ENCODE results near the gene SETDB2.

Gene SETDB2, protein sequence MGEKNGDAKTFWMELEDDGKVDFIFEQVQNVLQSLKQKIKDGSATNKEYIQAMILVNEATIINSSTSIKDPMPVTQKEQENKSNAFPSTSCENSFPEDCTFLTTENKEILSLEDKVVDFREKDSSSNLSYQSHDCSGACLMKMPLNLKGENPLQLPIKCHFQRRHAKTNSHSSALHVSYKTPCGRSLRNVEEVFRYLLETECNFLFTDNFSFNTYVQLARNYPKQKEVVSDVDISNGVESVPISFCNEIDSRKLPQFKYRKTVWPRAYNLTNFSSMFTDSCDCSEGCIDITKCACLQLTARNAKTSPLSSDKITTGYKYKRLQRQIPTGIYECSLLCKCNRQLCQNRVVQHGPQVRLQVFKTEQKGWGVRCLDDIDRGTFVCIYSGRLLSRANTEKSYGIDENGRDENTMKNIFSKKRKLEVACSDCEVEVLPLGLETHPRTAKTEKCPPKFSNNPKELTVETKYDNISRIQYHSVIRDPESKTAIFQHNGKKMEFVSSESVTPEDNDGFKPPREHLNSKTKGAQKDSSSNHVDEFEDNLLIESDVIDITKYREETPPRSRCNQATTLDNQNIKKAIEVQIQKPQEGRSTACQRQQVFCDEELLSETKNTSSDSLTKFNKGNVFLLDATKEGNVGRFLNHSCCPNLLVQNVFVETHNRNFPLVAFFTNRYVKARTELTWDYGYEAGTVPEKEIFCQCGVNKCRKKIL

DNA sequence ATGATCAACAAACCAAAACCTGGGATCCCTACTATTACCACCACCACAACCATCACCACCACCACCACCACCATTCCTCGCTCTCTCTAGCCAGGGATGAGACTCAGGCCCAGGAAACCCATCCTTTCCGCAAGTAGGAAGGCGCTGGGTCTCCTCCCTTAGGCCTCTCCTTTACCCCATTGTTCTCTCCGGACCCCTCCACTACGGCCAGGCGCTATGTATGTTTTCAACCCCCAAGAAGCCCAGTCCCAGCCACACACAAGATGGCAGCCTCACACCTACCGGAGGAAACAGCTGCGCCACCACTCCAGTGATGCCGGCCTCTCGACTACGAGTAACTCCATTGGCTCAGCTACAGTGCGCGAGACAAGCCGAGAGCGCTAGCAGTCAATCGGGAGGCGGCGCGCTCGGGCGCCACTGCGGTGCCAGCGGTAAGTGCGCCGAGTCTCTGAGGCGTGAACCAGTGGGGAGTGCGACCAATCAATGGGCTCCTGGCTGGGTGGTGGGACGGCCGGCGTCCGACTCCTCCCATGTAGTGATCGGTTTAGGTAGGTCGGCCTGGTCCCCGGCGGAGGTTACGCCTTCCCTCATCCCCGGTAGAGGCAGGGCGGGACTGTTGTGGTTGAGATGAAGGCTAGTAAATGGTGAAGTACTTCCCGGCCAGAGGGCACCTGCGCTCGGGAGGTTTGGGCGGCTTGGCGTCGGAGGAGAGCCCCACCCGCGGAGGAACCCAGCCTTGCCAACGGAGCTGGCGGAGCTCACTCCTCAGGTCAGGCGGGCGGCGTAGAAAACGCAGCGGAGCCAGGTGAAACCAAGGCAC, at the start of gene SETDB2, which contains the start of gene CAB39L:
TSS of gene SETDB2 (plus strand) at position 571 of the 820 bp plus-strand sequence. CDS start 7,620 bp downstream, outside the sequence.
TSS of gene CAB39L (minus strand) at position 361 of the 820 bp plus-strand sequence. CDS start 61,154 bp downstream, outside the sequence.
- peak; percentile 98 for DNase-seq (ENCODE audit: low spot score)

DNA sequence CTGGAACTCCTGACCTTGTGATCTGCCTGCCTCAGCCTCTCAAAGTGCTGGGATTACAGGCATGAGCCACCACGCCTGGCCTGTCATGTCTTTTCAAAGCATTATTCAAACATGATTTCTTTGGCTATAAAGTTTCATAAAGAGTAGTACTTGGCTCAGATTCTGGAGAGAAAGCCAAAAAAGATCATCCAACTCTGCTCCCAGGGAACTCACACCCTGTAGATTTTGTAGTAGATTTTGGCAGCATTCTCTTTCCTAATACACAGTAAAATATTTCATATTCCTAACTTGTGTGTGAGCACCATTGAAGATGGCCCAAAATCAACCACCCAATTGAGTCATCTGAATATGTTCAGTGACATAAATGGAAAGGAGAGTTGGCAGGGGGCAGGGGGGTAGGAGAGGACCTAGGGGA, 48.6 kb upstream of the SETDB2 start:
- DNase-seq (ENCODE audit: low spot score): no peak

DNA sequence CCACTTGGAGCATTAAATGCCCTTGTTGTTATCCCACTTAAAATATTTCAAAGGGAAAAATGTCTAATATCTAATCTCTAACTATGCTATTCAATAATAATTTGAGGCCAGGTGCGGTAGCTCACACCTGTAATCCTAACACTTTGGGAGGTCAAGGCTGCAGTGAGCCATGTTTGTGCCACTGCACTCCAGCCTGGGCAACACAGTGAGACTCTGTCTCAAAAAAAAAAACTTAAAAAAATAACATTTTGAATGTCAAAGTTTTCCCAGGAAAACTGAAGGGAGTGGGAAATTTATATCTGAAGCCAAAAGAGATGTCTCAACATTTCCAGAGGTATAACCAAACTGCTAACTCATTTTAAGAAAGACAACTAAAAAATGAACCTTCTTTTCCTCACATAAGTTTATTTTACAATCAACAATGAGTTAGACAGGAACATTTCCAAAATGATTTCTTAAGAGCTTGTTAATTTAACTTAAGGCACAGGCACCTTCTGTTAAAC, 48.1 kb upstream of the SETDB2 start:
- DNase-seq (ENCODE audit: low spot score): no peak

DNA sequence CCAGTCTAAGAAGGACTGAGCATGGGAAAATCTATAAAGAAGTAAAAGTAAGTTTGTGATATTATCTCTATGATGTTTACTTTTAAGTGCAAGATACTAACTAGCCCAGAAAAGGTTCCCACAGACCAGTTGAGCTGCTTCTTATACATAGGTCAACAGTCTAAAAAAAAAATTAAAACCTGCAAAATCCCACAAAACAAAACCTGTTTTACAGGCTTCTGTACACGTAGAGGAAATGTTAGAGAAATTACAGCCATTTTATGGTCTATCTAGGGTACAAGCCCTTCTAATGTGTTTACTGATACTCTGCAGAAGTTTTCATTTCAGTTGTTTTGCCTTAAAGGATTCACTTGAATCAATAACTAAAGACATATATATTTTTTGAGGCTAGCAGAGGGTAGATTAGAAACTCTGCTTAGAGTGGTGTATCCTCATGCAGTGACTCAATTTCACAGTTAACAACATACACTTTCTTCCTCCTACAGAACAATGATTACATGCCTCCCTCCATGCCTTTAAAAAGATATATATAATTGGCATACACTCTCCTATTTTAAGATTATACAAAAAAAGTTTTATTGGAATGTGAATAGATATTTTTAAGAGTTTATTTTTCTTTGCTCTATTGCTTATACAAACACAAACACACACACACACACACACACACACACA, 44.1 kb upstream of the SETDB2 start:
- DNase-seq (ENCODE audit: low spot score): no peak

DNA sequence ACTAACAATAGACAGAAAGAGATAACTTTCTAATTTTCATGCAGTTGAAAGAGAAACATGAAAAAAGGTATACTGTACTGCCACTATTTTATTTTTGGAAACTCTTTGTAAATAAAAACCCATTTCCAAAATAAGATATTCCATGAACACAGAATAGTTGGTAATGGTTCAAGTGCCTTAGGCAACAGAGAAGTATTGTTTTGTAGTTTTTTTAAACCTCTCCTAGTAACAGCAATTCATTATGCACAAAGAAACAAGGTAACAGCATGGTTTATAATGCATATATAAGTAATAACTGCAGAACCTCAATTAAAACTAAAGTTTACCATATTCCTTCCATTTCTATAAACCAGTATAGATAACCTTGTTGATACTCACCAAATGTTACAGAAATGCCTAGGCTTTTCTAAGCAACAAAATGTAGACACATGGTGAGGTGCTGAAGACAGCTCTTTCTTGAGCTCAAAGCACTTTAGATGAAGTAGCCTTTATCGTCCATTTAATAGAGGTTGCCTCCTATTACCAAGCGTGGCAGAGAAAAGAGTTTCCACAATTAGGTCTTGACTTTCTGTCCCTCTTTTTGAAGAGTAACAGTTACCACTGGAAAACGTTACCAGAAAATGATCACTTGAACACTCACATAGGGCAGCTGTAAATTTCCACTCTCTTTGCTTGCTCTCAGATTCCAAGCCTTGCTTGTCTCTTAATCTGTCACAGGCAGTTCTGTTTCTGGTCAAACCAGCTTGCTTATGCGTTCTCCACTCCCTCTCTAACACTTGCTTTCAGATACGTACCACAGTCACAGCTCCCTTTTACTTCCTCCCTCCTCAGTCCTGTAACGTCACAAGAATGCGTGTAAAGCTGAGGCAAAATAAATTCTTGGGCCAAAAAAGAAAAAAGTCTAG, 43.1 kb upstream of the SETDB2 start:
- DNase-seq (ENCODE audit: low spot score): no peak

DNA sequence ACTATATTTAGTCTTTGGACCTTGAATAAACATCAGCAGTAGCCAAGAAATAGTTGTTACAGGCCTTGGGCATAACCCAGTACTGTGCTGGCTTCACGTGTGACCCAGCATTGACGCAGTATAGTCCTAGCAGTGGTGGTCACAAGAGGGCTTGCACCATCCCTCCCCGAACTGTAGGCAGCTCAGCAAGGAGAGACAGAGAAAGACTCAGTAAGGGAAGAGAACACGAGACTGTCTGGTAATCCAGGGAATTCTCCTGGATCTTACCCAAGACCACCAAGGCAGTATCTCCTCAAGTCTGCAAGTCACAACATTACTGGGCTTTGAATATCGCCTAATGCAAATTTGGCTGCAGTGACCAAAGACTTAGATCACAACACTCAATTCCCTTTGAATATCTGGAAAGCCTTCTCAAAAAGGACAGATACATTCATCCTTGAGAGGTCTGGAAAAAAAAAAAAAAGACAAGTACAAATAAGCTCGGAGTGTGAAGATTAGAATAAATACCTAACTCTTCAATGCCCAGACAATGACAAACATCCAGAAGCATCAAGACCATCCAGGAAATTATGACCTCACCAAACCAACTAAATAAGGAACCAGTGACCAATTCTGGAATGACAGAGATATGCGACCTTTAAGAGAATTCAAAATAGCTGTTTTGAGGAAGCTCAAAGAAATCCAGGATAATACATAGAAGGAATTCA, 39.9 kb upstream of the SETDB2 start:
- DNase-seq (ENCODE audit: low spot score): no peak

DNA sequence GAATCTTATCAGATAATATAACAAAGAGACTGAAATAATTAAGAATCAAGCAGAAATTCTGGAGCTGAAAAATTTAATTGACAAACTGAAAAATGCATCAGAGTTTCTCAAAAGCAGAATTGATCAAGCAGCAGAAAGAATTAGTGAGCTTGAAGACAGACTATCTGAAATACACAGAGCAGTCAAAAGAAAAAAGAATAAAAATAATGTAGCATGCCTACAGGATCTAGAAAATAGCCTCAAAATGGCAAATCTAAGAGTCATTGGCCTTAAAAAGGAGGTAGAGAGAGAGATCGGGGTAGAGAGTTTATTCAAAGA, 39.4 kb upstream of the SETDB2 start:
- DNase-seq (ENCODE audit: low spot score): no peak

DNA sequence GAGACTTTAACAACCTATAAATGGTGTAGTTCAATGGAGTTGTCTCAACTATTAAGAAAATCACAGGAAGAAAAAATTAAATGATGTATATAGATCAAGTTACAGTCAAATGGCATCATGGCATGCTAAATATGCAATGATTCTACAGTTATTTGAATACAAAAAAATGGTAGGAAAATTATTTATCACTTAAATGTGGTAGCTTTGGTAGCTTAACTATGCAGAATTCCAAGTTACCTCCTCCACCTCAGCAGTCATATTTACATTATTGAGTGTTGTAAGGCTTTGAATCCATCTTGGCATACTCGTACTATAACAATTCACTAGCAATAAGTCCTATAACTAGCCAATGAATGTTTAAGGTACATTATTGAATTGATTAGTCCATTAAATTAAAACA, 37.0 kb upstream of the SETDB2 start:
- no peak for DNase-seq (ENCODE audit: low spot score)

DNA sequence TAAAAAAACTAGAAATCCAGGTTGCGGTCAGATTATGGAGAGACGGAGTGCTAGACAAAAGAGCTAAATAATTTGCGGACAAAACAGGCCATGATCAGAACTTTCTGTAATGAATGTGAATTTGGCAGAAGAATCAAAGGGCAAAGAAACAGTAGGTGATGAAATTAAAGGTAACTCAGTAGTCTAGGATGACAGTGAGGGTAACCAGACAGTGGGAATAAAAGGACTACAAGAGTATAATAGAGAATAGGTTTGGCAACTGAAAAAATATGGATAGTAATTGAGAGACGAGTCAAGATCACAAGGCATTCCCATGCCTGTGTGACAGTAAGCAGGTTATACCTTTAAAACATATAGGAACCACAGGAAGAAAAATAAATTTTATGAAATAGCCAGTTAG, 36.1 kb upstream of the SETDB2 start:
- DNase-seq (ENCODE audit: low spot score): no peak

DNA sequence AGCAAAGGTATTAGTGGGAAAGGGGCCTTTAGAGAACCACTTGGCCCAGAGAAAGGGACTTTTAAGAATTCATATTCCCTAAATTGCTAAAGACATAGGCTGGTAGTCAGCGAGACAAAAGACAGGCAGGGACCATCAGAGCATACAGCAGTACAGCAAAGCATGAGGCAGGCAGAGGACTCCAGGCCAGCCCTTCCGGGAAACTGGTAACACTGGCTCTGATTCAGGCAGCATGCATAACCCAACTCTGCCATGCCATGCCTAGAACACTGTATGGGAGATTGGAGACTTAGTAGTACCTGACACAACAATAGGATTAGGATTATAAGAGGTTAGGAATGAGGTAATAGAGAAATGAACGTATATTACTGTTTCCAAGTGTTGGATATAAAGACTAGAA, 35.1 kb upstream of the SETDB2 start:
- DNase-seq (ENCODE audit: low spot score): no peak

DNA sequence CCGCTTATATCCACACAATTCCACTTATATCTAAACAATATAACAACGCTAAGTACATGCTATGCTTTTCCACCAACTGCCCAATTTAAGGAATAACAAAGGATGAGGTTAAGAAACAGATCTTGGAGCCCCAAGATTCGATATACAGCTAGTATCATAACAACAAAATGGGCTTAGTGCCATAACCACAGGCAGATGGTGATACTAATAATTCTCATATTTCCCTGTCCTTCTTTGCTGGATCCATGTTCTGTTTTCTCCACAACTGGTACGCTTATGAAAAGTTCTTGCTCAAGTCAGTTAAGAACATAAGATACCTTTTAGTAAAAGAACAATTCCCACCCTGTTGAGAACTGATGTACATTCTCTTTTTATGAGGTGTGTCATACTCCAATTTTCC, 34.1 kb upstream of the SETDB2 start:
- no peak for DNase-seq (ENCODE audit: low spot score)

DNA sequence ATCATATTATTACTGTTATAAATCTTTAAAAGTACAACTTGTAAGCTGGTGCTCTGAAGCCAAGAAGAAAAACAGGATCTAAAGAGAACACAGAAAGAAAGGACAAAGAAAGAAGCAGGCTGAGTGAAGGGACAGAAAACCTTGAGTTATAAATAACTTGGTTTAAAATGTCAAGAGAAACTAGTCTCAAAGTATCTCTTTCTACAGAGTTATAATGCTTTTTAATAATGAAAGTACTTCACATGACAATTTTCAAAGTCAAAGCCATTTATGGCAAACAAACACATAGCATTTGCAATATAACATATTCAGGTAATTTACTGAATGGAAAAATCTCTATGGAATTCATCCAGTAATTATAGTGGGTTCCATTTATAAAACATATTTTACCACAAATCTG, 33.6 kb upstream of the SETDB2 start:
- no peak for DNase-seq (ENCODE audit: low spot score)

DNA sequence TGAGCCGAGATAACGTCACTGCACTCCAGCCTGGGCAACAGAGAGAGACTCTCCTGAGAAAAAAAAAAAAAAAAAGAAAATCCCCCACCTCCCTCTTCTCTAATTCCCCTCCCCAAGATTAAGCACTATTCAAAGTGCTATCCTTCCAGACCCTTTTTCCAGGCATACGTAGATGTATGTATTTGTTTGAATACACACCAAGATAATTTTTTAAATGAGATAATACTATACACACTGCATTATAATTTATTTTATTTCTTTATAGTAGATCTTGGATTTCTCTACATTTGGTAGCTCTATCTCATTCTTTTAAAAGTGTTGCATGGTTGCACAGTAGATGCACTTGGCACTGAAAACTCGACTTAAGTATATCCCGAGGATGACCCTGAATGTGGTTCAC, 32.7 kb upstream of the SETDB2 start:
- DNase-seq (ENCODE audit: low spot score): no peak

DNA sequence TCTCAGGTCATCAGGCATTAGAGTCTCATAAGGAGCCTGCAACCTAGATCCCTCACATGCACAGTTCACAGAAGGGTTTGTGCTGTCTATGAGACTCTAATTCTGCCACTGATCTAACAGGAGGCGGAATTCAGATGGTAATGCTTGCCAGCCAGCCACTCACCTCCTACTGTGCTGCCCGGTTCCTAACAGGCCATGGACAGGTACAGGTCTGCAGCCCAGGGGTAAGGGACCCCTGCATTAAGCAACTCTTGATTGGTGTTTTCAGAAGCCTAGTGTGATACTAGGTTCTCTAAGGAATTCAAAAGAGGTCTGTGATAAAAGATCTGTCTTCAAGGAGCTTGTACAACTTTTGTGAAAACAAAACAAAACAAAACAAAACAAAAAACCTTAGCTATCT, 31.3 kb upstream of the SETDB2 start:
- DNase-seq (ENCODE audit: low spot score): no peak

DNA sequence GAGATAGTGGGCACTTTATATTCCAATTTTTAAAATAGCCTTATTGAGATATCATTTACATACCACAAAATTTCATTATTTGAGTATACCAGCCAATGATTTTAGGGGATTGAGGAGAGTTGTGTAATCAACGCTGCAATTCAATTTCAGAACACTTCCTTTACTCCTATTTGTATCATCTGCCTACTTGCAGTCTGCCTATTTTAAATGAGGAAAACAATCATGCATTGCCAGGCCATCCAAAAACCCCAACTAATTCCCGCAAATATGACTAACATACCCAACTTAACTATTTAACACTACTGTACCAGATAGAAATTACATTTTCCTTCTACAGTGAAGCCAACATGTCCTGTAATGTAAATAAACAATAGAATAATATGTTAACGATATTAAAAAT, 26.9 kb upstream of the SETDB2 start:
- no peak for DNase-seq (ENCODE audit: low spot score)

DNA sequence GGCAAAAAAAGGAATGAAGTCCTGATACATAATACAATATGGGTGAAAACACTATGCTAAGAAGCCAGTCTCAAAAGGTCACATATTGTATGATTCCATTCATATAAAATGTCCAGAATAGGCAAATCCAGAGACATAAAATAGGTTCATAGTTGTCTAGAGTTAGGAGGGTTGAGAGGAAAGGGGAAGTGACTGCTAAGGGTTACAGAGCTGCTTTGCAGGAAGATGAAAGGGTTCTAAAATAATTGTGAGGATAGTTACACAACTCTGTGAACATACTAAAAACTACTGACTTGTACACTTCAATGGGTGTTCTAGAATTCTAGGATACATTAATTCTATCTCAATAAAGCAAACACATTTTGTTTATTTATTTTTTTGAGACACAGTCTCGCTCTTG, 25.9 kb upstream of the SETDB2 start:
- DNase-seq (ENCODE audit: low spot score): no peak

DNA sequence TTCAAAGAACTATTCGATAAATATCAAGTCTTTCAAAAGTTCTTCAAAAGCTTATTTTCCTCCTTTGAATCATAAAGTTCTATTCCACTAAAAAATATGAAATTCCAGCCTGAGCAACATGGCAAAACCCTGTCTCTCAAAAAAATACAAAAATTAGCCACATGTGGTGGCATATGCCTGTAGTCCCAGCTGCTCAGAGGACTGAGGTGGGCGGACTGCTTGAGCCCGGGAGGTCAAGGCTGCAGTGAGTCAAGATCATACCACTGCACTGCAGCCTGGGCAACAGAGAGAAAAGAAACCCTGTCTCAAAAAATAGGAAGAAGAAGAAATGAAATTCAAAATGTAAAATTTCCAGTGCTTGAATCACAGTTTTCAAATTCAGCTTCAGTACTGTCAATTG, 24.8 kb upstream of the SETDB2 start:
- DNase-seq (ENCODE audit: low spot score): no peak

DNA sequence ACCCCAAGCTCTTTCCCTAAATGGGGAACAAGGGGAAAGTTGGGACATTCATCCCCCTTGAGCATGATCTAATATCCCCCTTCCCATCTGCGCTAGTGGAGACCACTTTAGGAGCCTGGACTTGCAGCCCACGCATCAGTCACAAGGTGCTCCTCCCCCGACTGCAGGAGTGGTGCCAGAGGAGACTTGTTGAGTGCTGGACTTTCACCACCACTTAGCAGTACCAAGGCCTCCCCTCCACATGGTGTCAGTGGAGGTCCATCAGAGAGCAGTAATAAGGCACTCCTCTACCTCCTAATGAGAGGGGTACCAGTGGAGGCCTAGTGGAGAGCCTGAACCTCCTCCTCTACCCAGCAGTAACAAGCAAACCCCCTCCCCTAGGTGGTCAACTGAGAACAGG, 22.7 kb upstream of the SETDB2 start:
- DNase-seq (ENCODE audit: low spot score): no peak

DNA sequence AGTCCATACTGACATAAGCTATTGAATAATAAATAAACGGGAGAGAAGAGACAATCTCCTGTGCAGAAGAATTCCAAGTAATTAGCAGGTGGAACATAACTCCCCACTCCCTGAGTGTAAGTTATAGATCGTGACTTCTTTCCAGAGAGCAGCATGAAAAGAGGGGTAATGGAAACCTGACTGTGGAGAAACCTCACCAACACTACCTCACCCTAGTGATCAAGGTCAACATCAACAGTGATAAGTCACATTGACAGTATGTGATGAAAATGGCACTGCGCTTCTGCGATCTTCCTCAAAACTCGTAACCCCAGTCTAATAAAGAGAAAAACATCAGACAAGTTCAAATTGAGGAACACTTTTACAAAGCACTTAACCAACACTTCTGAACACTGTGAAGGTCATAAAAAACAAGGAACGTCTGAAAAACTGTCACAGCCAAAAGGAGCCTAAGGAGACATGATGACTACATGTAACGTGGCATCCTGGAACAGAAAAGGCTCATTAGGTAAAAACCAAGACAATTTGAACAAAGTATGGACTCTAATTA, 20.0 kb upstream of the SETDB2 start:
- DNase-seq (ENCODE audit: low spot score): no peak
